ENCODE data around the gene FRMPD1.

FRMPD1 gene

GRCh38 chr9:37679649-37680402 lies 29.1 kb downstream of the FRMPD1 start:
- Histone ChIP-seq H3K4me2 (ENCODE audit: low read depth, low read length) (no peak overlapping the region), H3K9me2 (replicated peaks; ENCODE audit: insufficient read depth, low read length) (no peaks in the 10 kb centered on the region), H3K27me3 (replicated peaks; ENCODE audit: insufficient read depth, low read length) (no peaks in the 10 kb centered on the region; the same call in 1 of the 2 replicates), H3K9me3 (replicated peaks; ENCODE audit: insufficient read depth, low read length) (no peaks in the 10 kb centered on the region), H3K9ac (ENCODE audit: low read length) (no peak overlapping the region), H3K4me1 (ENCODE audit: low read length) (no peaks in the 10 kb centered on the region), H3K4me3 (ENCODE audit: low read length) (no peak overlapping the region), H3K27ac (ENCODE audit: low read length) (no peak overlapping the region), H3F3A (ENCODE audit: insufficient read depth, low read length) (no peaks in the 10 kb centered on the region), H4K20me1 (ENCODE audit: insufficient read depth, low read length) (no peaks in the 10 kb centered on the region), H2AFZ (ENCODE audit: low read length) (no peak overlapping the region), H3K79me2 (ENCODE audit: low read length) (no peaks in the 10 kb centered on the region), H3K36me3 (replicated peaks; ENCODE audit: insufficient read depth, low read length) (no peaks in the 10 kb centered on the region)
- TF ChIP-seq EZH2phosphoT487 (IDR thresholded peaks at IDR 0.05; ENCODE audit: low read length) (no peak), EZH2 (optimal IDR thresholded peaks at IDR 0.05; ENCODE audit: low read depth, low read length) (no peak)
- TF ChIP-seq, protein P1, sequence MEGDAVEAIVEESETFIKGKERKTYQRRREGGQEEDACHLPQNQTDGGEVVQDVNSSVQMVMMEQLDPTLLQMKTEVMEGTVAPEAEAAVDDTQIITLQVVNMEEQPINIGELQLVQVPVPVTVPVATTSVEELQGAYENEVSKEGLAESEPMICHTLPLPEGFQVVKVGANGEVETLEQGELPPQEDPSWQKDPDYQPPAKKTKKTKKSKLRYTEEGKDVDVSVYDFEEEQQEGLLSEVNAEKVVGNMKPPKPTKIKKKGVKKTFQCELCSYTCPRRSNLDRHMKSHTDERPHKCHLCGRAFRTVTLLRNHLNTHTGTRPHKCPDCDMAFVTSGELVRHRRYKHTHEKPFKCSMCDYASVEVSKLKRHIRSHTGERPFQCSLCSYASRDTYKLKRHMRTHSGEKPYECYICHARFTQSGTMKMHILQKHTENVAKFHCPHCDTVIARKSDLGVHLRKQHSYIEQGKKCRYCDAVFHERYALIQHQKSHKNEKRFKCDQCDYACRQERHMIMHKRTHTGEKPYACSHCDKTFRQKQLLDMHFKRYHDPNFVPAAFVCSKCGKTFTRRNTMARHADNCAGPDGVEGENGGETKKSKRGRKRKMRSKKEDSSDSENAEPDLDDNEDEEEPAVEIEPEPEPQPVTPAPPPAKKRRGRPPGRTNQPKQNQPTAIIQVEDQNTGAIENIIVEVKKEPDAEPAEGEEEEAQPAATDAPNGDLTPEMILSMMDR (IDR thresholded peaks at IDR 0.05; ENCODE audit: low read length): no peak
- no peak for DNase-seq

GRCh38 chr9:37682951-37683350 lies 32.2 kb downstream of the FRMPD1 start:
- DNase-seq: no peak
- no peak overlapping the region for H3K4me2 ChIP-seq (ENCODE audit: low read depth, low read length)
- TF ChIP-seq, protein P1 (IDR thresholded peaks at IDR 0.05; ENCODE audit: low read length): no peak
- TF ChIP-seq EZH2phosphoT487 (IDR thresholded peaks at IDR 0.05; ENCODE audit: low read length): no peak
- no peak for TF ChIP-seq EZH2 (optimal IDR thresholded peaks at IDR 0.05; ENCODE audit: low read depth, low read length)
- H4K20me1 ChIP-seq (ENCODE audit: insufficient read depth, low read length): no peaks in the 10 kb centered on the region
- no peaks in the 10 kb centered on the region for H3K79me2 ChIP-seq (ENCODE audit: low read length)
- H3K4me1 ChIP-seq (ENCODE audit: low read length): no peaks in the 10 kb centered on the region
- no peaks in the 10 kb centered on the region for H3K9me3 ChIP-seq (replicated peaks; ENCODE audit: insufficient read depth, low read length)
- H3K4me3 ChIP-seq (ENCODE audit: low read length): no peak overlapping the region
- no peaks in the 10 kb centered on the region for H3F3A ChIP-seq (ENCODE audit: insufficient read depth, low read length)
- H3K27me3 ChIP-seq (replicated peaks; ENCODE audit: insufficient read depth, low read length): no peaks in the 10 kb centered on the region; the same call in 1 of the 2 replicates
- no peak overlapping the region for H2AFZ ChIP-seq (ENCODE audit: low read length)
- no peaks in the 10 kb centered on the region for H3K36me3 ChIP-seq (replicated peaks; ENCODE audit: insufficient read depth, low read length)
- no peaks in the 10 kb centered on the region for H3K9me2 ChIP-seq (replicated peaks; ENCODE audit: insufficient read depth, low read length)
- H3K27ac ChIP-seq (ENCODE audit: low read length): no peak overlapping the region
- no peak overlapping the region for H3K9ac ChIP-seq (ENCODE audit: low read length)

DNA sequence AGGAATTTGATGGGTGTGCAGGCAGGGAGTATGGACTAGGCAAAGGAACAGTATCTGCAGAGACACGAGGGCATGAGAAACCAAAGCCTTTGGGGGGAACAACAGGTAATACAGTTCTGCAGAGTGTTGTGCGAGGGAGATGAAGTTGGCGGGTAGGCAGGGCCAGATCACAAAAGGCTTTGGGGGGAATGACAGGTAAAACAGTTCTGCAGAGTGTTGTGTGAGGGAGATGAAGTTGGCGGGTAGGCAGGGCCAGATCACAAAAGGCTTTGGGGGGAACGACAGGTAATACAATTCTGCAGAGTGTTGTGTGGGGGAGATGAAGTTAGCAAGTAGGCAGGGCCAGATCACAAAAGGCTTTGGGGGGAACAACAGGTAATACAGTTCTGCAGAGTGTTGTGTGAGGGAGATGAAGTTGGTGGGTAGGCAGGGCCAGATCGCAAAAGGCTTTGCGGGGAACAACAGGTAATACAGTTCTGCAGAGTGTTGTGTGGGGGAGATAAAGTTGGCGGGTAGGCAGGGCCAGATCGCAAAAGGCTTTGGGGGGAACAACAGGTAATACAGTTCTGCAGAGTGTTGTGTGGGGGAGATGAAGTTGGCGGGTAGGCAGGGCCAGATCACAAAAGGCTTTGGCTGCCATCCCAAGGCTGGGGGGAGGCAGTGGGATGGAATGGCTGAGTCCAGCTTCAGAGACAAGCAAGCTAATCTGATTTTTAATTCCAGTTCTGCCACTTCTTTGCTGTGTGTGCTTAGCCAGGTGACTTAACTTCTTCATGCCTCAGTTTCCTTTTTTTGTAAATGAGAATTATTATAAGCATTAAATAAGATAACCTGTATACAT lies 33.0 kb downstream of the FRMPD1 start:
- no peaks in the 10 kb centered on the region for H3K9me3 ChIP-seq (replicated peaks; ENCODE audit: insufficient read depth, low read length)
- no peak overlapping the region for H3K4me3 ChIP-seq (ENCODE audit: low read length)
- no peak for DNase-seq
- H3K36me3 ChIP-seq (replicated peaks; ENCODE audit: insufficient read depth, low read length): no peaks in the 10 kb centered on the region
- no peaks in the 10 kb centered on the region for H3K79me2 ChIP-seq (ENCODE audit: low read length)
- no peak for TF ChIP-seq EZH2phosphoT487 (IDR thresholded peaks at IDR 0.05; ENCODE audit: low read length)
- TF ChIP-seq EZH2 (optimal IDR thresholded peaks at IDR 0.05; ENCODE audit: low read depth, low read length): no peak
- TF ChIP-seq, protein P1 (IDR thresholded peaks at IDR 0.05; ENCODE audit: low read length): no peak
- no peak overlapping the region for H3K9ac ChIP-seq (ENCODE audit: low read length)
- no peak overlapping the region for H3K4me2 ChIP-seq (ENCODE audit: low read depth, low read length)
- no peak overlapping the region for H2AFZ ChIP-seq (ENCODE audit: low read length)
- no peaks in the 10 kb centered on the region for H3F3A ChIP-seq (ENCODE audit: insufficient read depth, low read length)
- H4K20me1 ChIP-seq (ENCODE audit: insufficient read depth, low read length): no peaks in the 10 kb centered on the region
- no peak overlapping the region for H3K27ac ChIP-seq (ENCODE audit: low read length)
- H3K9me2 ChIP-seq (replicated peaks; ENCODE audit: insufficient read depth, low read length): no peaks in the 10 kb centered on the region
- H3K27me3 ChIP-seq (replicated peaks; ENCODE audit: insufficient read depth, low read length): no peaks in the 10 kb centered on the region; the same call in 1 of the 2 replicates
- no peaks in the 10 kb centered on the region for H3K4me1 ChIP-seq (ENCODE audit: low read length)
